Measurements from ENCODE around the gene SLC22A3. TPM values are rescaled to one million over a fixed set of nuclear protein-coding genes. Genes with fewer than 3 reads are reported as not detected.
A peak's percentile ranks its signal among the peaks of the same experiment; 100 is the strongest.

SLC22A3 gene
- total RNA-seq, 3 donors from 2014 or later = 1.4 to 7.3 (median 1.6) TPM

GRCh38 chr6:160303806-160304205 lies 44.4 kb upstream of the SLC22A3 start:
- H3K4me3 ChIP-seq = no peak overlapping the region
- TF ChIP-seq CTCF (IDR thresholded peaks at IDR 0.05) = no peak
- H3K9me3 ChIP-seq = no peaks in the 10 kb centered on the region
- no peaks in the 10 kb centered on the region for H3K36me3 ChIP-seq (ENCODE audit: low read depth)
- DNase-seq (no peak), ATAC-seq (no peak)
- intact Hi-C loops (cut with DNase I, micrococcal nuclease) = no loop called here
- no peaks in the 10 kb centered on the region for H3K4me1 ChIP-seq (ENCODE audit: low read depth)

- DNase-seq (peak in 1 of 3 donors; percentile 37), ATAC-seq (peak; percentile 67)
- no peaks in the 10 kb centered on the region for H3K4me1 ChIP-seq (ENCODE audit: low read depth)
- no peaks in the 10 kb centered on the region for H3K36me3 ChIP-seq (ENCODE audit: low read depth)
- H3K4me3 ChIP-seq = no peak overlapping the region
- no peak for TF ChIP-seq CTCF (IDR thresholded peaks at IDR 0.05)
- intact Hi-C loops (cut with DNase I, micrococcal nuclease) = no loop called here
- peaks cover 15% of the 10 kb centered on the region for H3K9me3 ChIP-seq
Observed at GRCh38 chr6:160305926-160306713, 42.1 kb upstream of the SLC22A3 start.

- ATAC-seq (no peak), DNase-seq (no peak)
- no peaks in the 10 kb centered on the region for H3K36me3 ChIP-seq (ENCODE audit: low read depth)
- no peaks in the 10 kb centered on the region for H3K4me1 ChIP-seq (ENCODE audit: low read depth)
- no peak overlapping the region for H3K4me3 ChIP-seq
- intact Hi-C loops (cut with DNase I, micrococcal nuclease) = no loop called here
- no peak for TF ChIP-seq CTCF (IDR thresholded peaks at IDR 0.05)
- H3K9me3 ChIP-seq = peaks cover 36% of the 10 kb centered on the region
Observed at GRCh38 chr6:160309718-160310117, 38.5 kb upstream of the SLC22A3 start.

GRCh38 chr6:160312900-160313299 lies 35.3 kb upstream of the SLC22A3 start:
- H3K4me3 ChIP-seq = no peak overlapping the region
- no peak for ATAC-seq
- no peak for DNase-seq
- H3K9me3 ChIP-seq = peaks cover 36% of the 10 kb centered on the region
- H3K4me1 ChIP-seq (ENCODE audit: low read depth) = no peaks in the 10 kb centered on the region
- intact Hi-C loops (cut with DNase I, micrococcal nuclease) = no loop called here
- no peak for TF ChIP-seq CTCF (IDR thresholded peaks at IDR 0.05)
- no peaks in the 10 kb centered on the region for H3K36me3 ChIP-seq (ENCODE audit: low read depth)

- TF ChIP-seq CTCF (IDR thresholded peaks at IDR 0.05) = no peak
- no peak for DNase-seq
- H3K4me3 ChIP-seq = no peak overlapping the region
- no peak for ATAC-seq
- intact Hi-C loops (cut with DNase I, micrococcal nuclease) = no loop called here
- H3K9me3 ChIP-seq = peaks cover 26% of the 10 kb centered on the region
- H3K4me1 ChIP-seq (ENCODE audit: low read depth) = no peaks in the 10 kb centered on the region
- no peaks in the 10 kb centered on the region for H3K36me3 ChIP-seq (ENCODE audit: low read depth)
Observed at GRCh38 chr6:160315310-160315709, 32.9 kb upstream of the SLC22A3 start.
